SK-N-SH treated with all-trans-retinoic acid at 6 μM for 48 hours (cell line): Measurements from ENCODE around the gene ZNF423.

Experiments
- ATAC-seq: fragments of 200-7000 bp; cut with Tn5 transposase; 3 replicates; pipeline ENCODE4 v1.9.1; 2020; ENCODE audit warnings: mild to moderate bottlenecking, moderate library complexity
- ARNTL ChIP-seq: fragments of 450-650 bp; formaldehyde crosslinking; IDR thresholded peaks from 2 replicates; pipeline ENCODE4 v1.5.0; 2020; ENCODE audit warnings: low read depth, mild to moderate bottlenecking, moderate library complexity, borderline replicate concordance
- BACH2 ChIP-seq: fragments of 250-450 bp; sonication (Bioruptor Pico); IDR thresholded peaks from 2 replicates; pipeline ENCODE4 v1.9.0; 2021; ENCODE audit warnings: mild to moderate bottlenecking, borderline replicate concordance
- CREB5 ChIP-seq: fragments of 250-450 bp; sonication (Bioruptor Pico); IDR thresholded peaks from 2 replicates; pipeline ENCODE4 v1.5.1; 2020; ENCODE audit warnings: low read depth, mild to moderate bottlenecking, moderate library complexity
- CSDC2 ChIP-seq: fragments of 250-450 bp; sonication (Bioruptor Pico); IDR thresholded peaks from 2 replicates; pipeline ENCODE4 v1.5.0; 2020; ENCODE audit warnings: mild to moderate bottlenecking, moderate library complexity
- ESRRG ChIP-seq: fragments of 250-450 bp; sonication (Bioruptor Pico); IDR thresholded peaks from 2 replicates; pipeline ENCODE4 v1.6.1; 2021; ENCODE audit warnings: mild to moderate bottlenecking
- GLIS3 ChIP-seq: fragments of 250-450 bp; sonication (Bioruptor Pico); IDR thresholded peaks from 2 replicates; pipeline ENCODE4 v1.5.0; 2020; ENCODE audit warnings: mild to moderate bottlenecking, moderate library complexity
- ISL1 ChIP-seq: fragments of 250-450 bp; sonication (Bioruptor Pico); IDR thresholded peaks from 2 replicates; pipeline ENCODE4 v2.1.2; 2022; ENCODE audit warnings: mild to moderate bottlenecking, moderate library complexity
- OSR1 ChIP-seq: fragments of 250-450 bp; sonication (Bioruptor Pico); IDR thresholded peaks from 2 replicates; pipeline ENCODE4 v1.8.0; 2022; ENCODE audit warnings: moderate library complexity, mild to moderate bottlenecking, inconsistent platforms
- PATZ1 ChIP-seq: fragments of 250-450 bp; sonication (Bioruptor Pico); IDR thresholded peaks from 2 replicates; pipeline ENCODE4 v1.8.0; 2020; ENCODE audit warnings: mild to moderate bottlenecking, moderate library complexity, borderline replicate concordance
- PPARA ChIP-seq: fragments of 250-450 bp; sonication (Bioruptor Pico); IDR thresholded peaks from 2 replicates; pipeline ENCODE4 v1.5.0; 2020; ENCODE audit warnings: mild to moderate bottlenecking, borderline replicate concordance
- RARB ChIP-seq: fragments of 250-450 bp; sonication (Bioruptor Pico); IDR thresholded peaks from 2 replicates; pipeline ENCODE4 v1.8.0; 2021; ENCODE audit warnings: mild to moderate bottlenecking, moderate library complexity
- SNAI2 ChIP-seq: fragments of 250-450 bp; sonication (Bioruptor Pico); IDR thresholded peaks from 2 replicates; pipeline ENCODE4 v1.5.0; 2020; ENCODE audit warnings: mild to moderate bottlenecking, moderate library complexity
- TCF4 ChIP-seq: fragments of 250-450 bp; sonication (Bioruptor Pico); IDR thresholded peaks from 2 replicates; pipeline ENCODE4 v1.8.0; 2021; ENCODE audit warnings: mild to moderate bottlenecking, moderate library complexity, borderline replicate concordance
- TOX ChIP-seq: fragments of 250-450 bp; sonication (Bioruptor Pico); IDR thresholded peaks from 2 replicates; pipeline ENCODE4 v1.8.0; 2021; ENCODE audit warnings: mild to moderate bottlenecking, moderate library complexity, borderline replicate concordance
- ZC3H10 ChIP-seq: fragments of 250-450 bp; sonication (Bioruptor Pico); IDR thresholded peaks from 2 replicates; pipeline ENCODE4 v1.5.1; 2021; ENCODE audit warnings: mild to moderate bottlenecking, moderate library complexity
- ZFP3 ChIP-seq: fragments of 250-450 bp; sonication (Bioruptor Pico); IDR thresholded peaks from 2 replicates; pipeline ENCODE4 v1.5.0; 2020; ENCODE audit warnings: mild to moderate bottlenecking, moderate library complexity
- ZFP30 ChIP-seq: fragments of 450-650 bp; formaldehyde crosslinking; IDR thresholded peaks from 2 replicates; pipeline ENCODE4 v1.5.0; 2022; ENCODE audit warnings: mild to moderate bottlenecking, moderate library complexity
- ZNF565 ChIP-seq: fragments of 450-650 bp; formaldehyde crosslinking; conservative IDR thresholded peaks from 2 replicates; pipeline ENCODE4 v1.5.0; 2020; ENCODE audit warnings: low read depth, mild to moderate bottlenecking, moderate library complexity
- ZNF70 ChIP-seq: fragments of 450-650 bp; formaldehyde crosslinking; IDR thresholded peaks from 2 replicates; pipeline ENCODE4 v1.5.0; 2020; ENCODE audit warnings: mild to moderate bottlenecking, moderate library complexity
- ZNF8 ChIP-seq: fragments of 450-650 bp; formaldehyde crosslinking; IDR thresholded peaks from 2 replicates; pipeline ENCODE4 v1.5.0; 2020; ENCODE audit warnings: mild to moderate bottlenecking, moderate library complexity
- TF ChIP-seq, protein P1 (sequence below): fragments of 250-450 bp; sonication (Bioruptor Pico); IDR thresholded peaks from 2 replicates; pipeline ENCODE4 v1.8.0; 2021; ENCODE audit warnings: low read depth, mild to moderate bottlenecking, moderate library complexity, borderline replicate concordance
- TF ChIP-seq, protein P2 (sequence below): fragments of 250-450 bp; sonication (Bioruptor Pico); IDR thresholded peaks from 2 replicates; pipeline ENCODE4 v1.5.1; 2021; ENCODE audit warnings: mild to moderate bottlenecking, moderate library complexity
- TF ChIP-seq, protein P3 (sequence below): fragments of 250-450 bp; sonication (Bioruptor Pico); IDR thresholded peaks from 2 replicates; pipeline ENCODE4 v1.5.0; 2020; ENCODE audit warnings: mild to moderate bottlenecking, moderate library complexity

ZNF423 gene

DNA sequence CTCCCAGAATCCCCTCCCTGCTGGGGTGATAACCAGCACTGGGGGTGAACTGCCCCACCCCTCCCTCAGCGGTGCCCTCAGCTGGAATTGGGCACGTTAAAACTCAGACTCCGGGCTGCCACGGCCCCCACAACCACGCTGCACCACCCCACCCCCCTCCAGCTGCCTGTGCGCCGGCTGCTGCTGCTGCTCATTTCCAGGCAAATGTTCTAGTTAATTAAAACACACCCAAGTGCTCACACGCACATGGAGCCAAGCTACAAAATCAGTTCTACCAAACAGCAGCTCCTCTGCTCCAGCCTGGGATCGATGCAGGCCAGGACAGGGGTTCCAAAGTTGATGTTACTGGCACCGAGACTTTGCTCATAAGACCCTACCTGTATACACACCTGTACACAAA, 180.5 kb downstream of the ZNF423 start:
- ATAC-seq = no peak
- no peak for TF ChIP-seq CSDC2
- no peak for TF ChIP-seq ZC3H10
- no peak for TF ChIP-seq RARB (CRISPR knock-in tag)
- TF ChIP-seq ARNTL (CRISPR knock-in tag) = no peak
- TF ChIP-seq PATZ1 = no peak
- no peak for TF ChIP-seq ZFP30 (CRISPR knock-in tag)
- TF ChIP-seq GLIS3 (CRISPR knock-in tag) = no peak
- no peak for TF ChIP-seq ZNF8 (CRISPR knock-in tag)
- TF ChIP-seq, protein P1, sequence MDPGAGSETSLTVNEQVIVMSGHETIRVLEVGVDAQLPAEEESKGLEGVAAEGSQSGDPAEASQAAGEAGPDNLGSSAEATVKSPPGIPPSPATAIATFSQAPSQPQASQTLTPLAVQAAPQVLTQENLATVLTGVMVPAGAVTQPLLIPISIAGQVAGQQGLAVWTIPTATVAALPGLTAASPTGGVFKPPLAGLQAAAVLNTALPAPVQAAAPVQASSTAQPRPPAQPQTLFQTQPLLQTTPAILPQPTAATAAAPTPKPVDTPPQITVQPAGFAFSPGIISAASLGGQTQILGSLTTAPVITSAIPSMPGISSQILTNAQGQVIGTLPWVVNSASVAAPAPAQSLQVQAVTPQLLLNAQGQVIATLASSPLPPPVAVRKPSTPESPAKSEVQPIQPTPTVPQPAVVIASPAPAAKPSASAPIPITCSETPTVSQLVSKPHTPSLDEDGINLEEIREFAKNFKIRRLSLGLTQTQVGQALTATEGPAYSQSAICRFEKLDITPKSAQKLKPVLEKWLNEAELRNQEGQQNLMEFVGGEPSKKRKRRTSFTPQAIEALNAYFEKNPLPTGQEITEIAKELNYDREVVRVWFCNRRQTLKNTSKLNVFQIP = no peak
- TF ChIP-seq, protein P2, sequence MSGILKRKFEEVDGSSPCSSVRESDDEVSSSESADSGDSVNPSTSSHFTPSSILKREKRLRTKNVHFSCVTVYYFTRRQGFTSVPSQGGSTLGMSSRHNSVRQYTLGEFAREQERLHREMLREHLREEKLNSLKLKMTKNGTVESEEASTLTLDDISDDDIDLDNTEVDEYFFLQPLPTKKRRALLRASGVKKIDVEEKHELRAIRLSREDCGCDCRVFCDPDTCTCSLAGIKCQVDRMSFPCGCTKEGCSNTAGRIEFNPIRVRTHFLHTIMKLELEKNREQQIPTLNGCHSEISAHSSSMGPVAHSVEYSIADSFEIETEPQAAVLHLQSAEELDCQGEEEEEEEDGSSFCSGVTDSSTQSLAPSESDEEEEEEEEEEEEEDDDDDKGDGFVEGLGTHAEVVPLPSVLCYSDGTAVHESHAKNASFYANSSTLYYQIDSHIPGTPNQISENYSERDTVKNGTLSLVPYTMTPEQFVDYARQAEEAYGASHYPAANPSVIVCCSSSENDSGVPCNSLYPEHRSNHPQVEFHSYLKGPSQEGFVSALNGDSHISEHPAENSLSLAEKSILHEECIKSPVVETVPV = no peak
- TF ChIP-seq TCF4 (CRISPR knock-in tag) = no peak
- TF ChIP-seq ZFP3 (CRISPR knock-in tag) = no peak
- no peak for TF ChIP-seq PPARA (CRISPR knock-in tag)
- TF ChIP-seq OSR1 (CRISPR knock-in tag) = no peak
- no peak for TF ChIP-seq ESRRG (CRISPR knock-in tag)
- no peak for TF ChIP-seq ISL1 (CRISPR knock-in tag)
- TF ChIP-seq CREB5 = no peak
- TF ChIP-seq ZNF70 (CRISPR knock-in tag) = no peak
- TF ChIP-seq, protein P3, sequence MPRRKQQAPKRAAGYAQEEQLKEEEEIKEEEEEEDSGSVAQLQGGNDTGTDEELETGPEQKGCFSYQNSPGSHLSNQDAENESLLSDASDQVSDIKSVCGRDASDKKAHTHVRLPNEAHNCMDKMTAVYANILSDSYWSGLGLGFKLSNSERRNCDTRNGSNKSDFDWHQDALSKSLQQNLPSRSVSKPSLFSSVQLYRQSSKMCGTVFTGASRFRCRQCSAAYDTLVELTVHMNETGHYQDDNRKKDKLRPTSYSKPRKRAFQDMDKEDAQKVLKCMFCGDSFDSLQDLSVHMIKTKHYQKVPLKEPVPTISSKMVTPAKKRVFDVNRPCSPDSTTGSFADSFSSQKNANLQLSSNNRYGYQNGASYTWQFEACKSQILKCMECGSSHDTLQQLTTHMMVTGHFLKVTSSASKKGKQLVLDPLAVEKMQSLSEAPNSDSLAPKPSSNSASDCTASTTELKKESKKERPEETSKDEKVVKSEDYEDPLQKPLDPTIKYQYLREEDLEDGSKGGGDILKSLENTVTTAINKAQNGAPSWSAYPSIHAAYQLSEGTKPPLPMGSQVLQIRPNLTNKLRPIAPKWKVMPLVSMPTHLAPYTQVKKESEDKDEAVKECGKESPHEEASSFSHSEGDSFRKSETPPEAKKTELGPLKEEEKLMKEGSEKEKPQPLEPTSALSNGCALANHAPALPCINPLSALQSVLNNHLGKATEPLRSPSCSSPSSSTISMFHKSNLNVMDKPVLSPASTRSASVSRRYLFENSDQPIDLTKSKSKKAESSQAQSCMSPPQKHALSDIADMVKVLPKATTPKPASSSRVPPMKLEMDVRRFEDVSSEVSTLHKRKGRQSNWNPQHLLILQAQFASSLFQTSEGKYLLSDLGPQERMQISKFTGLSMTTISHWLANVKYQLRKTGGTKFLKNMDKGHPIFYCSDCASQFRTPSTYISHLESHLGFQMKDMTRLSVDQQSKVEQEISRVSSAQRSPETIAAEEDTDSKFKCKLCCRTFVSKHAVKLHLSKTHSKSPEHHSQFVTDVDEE = no peak
- no peak for TF ChIP-seq BACH2 (CRISPR knock-in tag)

DNA sequence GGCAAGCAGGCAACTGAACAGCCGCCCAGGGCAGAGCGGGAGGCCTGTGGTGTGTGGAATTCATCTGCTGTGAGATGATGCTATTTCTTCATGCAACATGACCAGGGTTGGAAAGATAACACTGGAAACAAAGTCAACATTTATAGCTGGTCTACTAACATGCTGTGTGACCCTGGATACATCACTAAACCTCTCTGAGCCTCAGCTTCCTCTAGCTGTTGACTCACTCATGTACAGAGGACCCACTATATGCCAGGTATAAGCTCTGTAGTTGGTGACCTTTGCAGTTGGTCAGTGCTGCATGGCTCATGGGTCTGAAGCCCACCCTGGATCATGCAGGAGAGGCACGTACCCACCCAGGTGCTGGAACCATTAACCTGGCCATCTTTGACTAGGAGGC, 180.9 kb downstream of the ZNF423 start:
- ATAC-seq = no peak
- no peak for TF ChIP-seq CREB5
- TF ChIP-seq, protein P1 = no peak
- no peak for TF ChIP-seq ZC3H10
- TF ChIP-seq TCF4 (CRISPR knock-in tag) = no peak
- TF ChIP-seq ZNF70 (CRISPR knock-in tag) = no peak
- no peak for TF ChIP-seq ISL1 (CRISPR knock-in tag)
- TF ChIP-seq ESRRG (CRISPR knock-in tag) = no peak
- no peak for TF ChIP-seq CSDC2
- no peak for TF ChIP-seq TOX (CRISPR knock-in tag)
- no peak for TF ChIP-seq SNAI2 (CRISPR knock-in tag)
- TF ChIP-seq ZNF565 (CRISPR knock-in tag) = no peak
- TF ChIP-seq ZNF8 (CRISPR knock-in tag) = no peak
- TF ChIP-seq OSR1 (CRISPR knock-in tag) = no peak
- TF ChIP-seq RARB (CRISPR knock-in tag) = no peak
- no peak for TF ChIP-seq PATZ1
- TF ChIP-seq, protein P3 = no peak
